ENCODE measurements around the gene UROC1. TPM values are rescaled to one million over a fixed set of nuclear protein-coding genes. Genes with fewer than 3 reads are reported as not detected.

UROC1 gene
- total RNA-seq, 1 donor from 2014 or later, result not detected

DNA sequence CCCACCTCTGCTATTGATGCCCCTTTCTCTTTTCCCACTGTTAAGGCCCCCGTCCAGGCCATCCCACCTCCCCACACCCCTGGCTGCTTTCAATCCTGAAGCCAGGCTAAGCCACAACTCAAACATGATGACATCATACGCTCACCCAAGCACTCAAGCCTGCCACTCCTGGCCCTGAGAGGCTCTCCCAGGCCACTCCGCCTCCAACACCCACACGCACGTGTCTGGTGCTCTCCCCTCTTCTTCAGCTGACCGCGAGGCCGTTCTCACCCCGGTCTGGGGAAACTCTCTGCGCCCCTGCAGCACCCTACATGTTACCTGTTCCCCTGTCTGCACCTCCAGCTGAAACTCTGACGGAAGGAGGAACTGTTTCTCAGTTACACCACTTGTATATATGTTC lies 48.1 kb downstream of the UROC1 start:
- H3K4me1 Mint-ChIP-seq (ENCODE audit: low read depth, unreplicated experiment), result peaks cover 29% of the 10 kb centered on the region
- peaks cover 15% of the 10 kb centered on the region for H3K27me3 Mint-ChIP-seq (ENCODE audit: unreplicated experiment)
- H3K9me3 Mint-ChIP-seq (ENCODE audit: unreplicated experiment), result peaks cover 7% of the 10 kb centered on the region
- TF ChIP-seq, protein P1, sequence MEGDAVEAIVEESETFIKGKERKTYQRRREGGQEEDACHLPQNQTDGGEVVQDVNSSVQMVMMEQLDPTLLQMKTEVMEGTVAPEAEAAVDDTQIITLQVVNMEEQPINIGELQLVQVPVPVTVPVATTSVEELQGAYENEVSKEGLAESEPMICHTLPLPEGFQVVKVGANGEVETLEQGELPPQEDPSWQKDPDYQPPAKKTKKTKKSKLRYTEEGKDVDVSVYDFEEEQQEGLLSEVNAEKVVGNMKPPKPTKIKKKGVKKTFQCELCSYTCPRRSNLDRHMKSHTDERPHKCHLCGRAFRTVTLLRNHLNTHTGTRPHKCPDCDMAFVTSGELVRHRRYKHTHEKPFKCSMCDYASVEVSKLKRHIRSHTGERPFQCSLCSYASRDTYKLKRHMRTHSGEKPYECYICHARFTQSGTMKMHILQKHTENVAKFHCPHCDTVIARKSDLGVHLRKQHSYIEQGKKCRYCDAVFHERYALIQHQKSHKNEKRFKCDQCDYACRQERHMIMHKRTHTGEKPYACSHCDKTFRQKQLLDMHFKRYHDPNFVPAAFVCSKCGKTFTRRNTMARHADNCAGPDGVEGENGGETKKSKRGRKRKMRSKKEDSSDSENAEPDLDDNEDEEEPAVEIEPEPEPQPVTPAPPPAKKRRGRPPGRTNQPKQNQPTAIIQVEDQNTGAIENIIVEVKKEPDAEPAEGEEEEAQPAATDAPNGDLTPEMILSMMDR (IDR thresholded peaks at IDR 0.05; ENCODE audit: partially characterized antibody, unreplicated experiment), result no peak
- DNase-seq, result no peak
- H3K4me3 Mint-ChIP-seq (ENCODE audit: unreplicated experiment), result peak overlapping the region; percentile 67
- H3K36me3 Mint-ChIP-seq (ENCODE audit: unreplicated experiment), result peaks cover 4% of the 10 kb centered on the region
- H3K27ac Mint-ChIP-seq (ENCODE audit: unreplicated experiment), result no peak overlapping the region

DNA sequence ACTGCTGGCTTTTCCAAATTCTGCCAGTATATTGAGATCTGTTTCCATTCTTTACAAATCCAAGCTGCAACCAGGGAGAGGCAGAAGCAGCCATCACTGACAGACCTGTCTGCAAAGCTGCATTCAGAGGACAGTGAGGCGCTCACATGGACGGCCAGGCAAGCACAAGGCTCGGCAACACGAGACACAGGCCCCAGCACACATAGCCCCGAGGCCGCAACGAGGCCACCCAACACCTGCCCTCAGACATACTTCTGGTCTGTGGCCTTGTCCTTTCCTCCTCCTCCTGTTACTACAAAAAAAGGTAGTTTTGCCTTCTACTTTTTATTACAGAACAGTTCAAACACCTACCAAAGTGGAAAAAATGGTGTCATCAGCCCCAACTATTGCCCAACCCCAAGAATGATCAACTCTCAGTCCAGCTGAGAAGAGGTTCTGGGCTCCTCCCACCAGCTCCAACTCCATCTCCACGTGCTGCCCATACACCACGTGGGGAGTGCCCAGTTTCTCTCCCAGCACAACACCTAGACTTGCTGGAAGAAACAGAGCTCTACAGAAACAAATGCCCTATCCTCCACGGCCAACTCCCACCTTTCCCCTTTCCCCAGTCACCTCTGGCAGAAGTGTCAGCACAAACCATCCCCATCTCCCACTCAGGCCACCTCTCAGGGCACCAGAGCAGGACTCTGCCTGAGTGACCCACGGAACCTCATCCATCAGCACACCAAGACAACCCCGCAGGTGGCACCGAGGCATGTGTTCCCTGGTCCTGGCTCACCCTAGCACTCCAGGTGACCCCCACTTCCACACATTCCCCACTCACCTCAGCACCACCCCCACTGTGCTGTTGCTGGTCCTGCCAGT lies 49.3 kb downstream of the UROC1 start:
- peaks cover 12% of the 10 kb centered on the region for H3K27me3 Mint-ChIP-seq (ENCODE audit: unreplicated experiment)
- H3K9me3 Mint-ChIP-seq (ENCODE audit: unreplicated experiment), result peaks cover 7% of the 10 kb centered on the region
- TF ChIP-seq, protein P1 (IDR thresholded peaks at IDR 0.05; ENCODE audit: partially characterized antibody, unreplicated experiment), result no peak
- no peak for DNase-seq
- peaks cover 4% of the 10 kb centered on the region for H3K36me3 Mint-ChIP-seq (ENCODE audit: unreplicated experiment)
- H3K4me3 Mint-ChIP-seq (ENCODE audit: unreplicated experiment), result no peak overlapping the region
- no peak overlapping the region for H3K27ac Mint-ChIP-seq (ENCODE audit: unreplicated experiment)
- peaks cover 23% of the 10 kb centered on the region for H3K4me1 Mint-ChIP-seq (ENCODE audit: low read depth, unreplicated experiment)

DNA sequence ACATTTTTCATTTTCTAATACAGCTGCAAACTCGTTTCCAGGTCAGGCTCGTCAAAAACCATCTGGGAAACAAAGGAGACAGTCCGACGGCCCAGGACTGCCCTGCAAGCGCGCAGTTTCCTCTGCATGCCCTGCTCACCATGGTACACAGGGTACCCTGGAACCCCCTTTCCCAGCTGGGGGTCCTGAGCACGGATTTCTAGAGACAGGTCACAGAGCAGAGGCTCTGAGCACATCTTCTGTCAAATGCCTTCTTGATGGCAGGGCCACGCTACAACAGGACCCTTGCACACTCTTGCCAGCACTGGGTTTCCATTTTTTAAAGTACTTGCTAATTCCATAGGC lies 50.0 kb downstream of the UROC1 start:
- TF ChIP-seq, protein P1 (IDR thresholded peaks at IDR 0.05; ENCODE audit: partially characterized antibody, unreplicated experiment), result no peak
- Mint-ChIP-seq H3K4me1 (ENCODE audit: low read depth, unreplicated experiment) (peaks cover 17% of the 10 kb centered on the region), H3K27ac (ENCODE audit: unreplicated experiment) (no peak overlapping the region), H3K9me3 (ENCODE audit: unreplicated experiment) (peaks cover 7% of the 10 kb centered on the region), H3K36me3 (ENCODE audit: unreplicated experiment) (peaks cover 4% of the 10 kb centered on the region), H3K27me3 (ENCODE audit: unreplicated experiment) (peaks cover 11% of the 10 kb centered on the region), H3K4me3 (ENCODE audit: unreplicated experiment) (no peak overlapping the region)
- DNase-seq, result no peak

DNA sequence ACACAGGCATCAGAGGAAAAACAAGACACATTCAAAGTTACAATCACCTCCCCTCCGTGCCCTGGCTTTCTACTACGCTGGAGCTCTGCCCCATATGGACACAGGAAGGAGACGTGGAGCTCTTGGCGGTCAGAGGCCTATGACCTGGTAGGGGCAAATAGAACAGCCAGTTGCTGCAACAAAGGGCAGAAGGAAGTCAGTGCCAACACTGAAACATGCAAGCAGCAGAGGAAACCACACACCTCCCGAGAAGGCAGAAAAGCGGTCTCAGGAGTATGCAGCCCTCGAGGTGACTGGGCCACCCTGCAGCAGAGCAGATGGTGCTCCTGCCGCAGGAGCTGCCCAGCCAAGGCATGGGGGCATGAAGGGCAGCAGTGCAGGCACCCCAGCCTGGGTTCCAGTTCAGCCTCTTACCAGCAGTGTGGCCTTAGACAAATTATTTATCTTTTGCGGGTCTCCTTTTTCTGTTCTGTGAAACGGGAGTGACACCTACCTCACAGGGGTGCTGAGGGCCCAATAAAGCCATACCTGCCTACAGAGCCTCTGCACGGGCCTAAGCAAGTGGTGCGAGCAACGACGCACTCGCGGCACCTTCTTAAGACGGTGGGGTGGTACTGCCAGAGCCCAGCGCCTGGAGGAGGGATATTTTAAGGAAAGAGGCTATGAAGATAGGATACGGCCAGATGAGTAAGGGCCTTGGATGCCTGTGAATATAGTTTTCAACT lies 50.5 kb downstream of the UROC1 start:
- Mint-ChIP-seq H3K27me3 (ENCODE audit: unreplicated experiment) (peaks cover 11% of the 10 kb centered on the region), H3K9me3 (ENCODE audit: unreplicated experiment) (peaks cover 7% of the 10 kb centered on the region), H3K4me1 (ENCODE audit: low read depth, unreplicated experiment) (peaks cover 13% of the 10 kb centered on the region), H3K27ac (ENCODE audit: unreplicated experiment) (peak overlapping the region; percentile 66), H3K36me3 (ENCODE audit: unreplicated experiment) (peaks cover 4% of the 10 kb centered on the region), H3K4me3 (ENCODE audit: unreplicated experiment) (no peak overlapping the region)
- no peak for DNase-seq
- TF ChIP-seq, protein P1 (IDR thresholded peaks at IDR 0.05; ENCODE audit: partially characterized antibody, unreplicated experiment), result no peak
